HG02885 (cell line): ENCODE data around the gene SEC11A.

ENCODE experiments used
- ATAC-seq: cut with Tn5 transposase; IDR thresholded peaks from one replicate; pipeline ENCODE4 v1.9.1; 2021; ENCODE audit warnings: mild to moderate bottlenecking; ENCODE audit not compliant: unreplicated experiment, poor library complexity

The SEC11A gene

GRCh38 chr15:84740691-84741090 lies 24.8 kb upstream of the SEC11A start:
- no peak for ATAC-seq

DNA sequence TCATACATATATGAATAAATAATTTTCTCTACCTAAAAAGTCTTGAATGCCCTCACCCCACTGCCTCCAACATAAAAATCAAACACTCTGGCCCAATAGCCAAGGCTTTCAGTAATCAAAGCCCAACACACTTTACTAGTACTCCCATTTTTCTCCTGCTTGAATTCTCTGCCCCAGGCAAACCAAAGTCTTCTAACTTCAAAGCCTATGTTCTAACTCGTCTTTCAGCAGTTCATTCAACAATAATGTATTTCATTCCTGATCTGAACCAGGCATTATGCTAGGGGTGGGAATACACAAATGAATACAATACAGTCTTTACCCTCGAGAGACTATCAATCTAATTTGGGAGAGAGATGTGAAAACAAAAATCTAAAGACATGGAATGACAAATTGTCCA lies 21.1 kb upstream of the SEC11A start:
- ATAC-seq, result no peak

- ATAC-seq, result peak; percentile 63
Measured at GRCh38 chr15:84736375-84736774, 20.4 kb upstream of the SEC11A start.

DNA sequence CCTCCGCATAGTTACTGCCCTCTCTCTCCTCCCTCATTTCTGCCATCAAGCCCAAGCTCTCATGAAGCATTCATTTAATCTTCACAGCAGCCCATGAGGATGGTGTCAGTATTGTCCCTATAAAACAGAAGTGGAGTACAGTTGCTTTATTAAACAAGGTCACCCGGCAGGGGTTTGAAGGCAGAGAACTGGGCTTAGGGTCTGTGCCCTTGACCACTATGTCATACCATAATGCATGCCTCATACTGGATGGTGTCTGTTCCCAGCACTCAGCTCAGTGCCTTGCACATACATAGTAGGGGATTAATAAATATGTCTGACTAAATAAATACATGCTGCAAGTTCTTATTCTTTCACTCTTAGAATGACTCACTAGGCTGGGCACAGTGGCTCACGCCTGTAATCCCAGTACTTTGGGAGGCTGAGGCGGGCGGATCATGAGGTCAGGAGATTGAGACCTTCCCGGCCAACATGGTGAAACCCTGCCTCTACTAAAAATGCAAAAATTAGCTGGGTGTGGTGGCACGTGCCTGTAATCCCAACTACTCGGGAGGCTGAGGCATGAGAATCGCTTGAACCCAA lies 19.6 kb upstream of the SEC11A start:
- ATAC-seq, result peak; percentile 35

GRCh38 chr15:84734794-84735479 lies 19.0 kb upstream of the SEC11A start:
- ATAC-seq, result peak; percentile 75

GRCh38 chr15:84731774-84732173 lies 15.8 kb upstream of the SEC11A start:
- no peak for ATAC-seq

DNA sequence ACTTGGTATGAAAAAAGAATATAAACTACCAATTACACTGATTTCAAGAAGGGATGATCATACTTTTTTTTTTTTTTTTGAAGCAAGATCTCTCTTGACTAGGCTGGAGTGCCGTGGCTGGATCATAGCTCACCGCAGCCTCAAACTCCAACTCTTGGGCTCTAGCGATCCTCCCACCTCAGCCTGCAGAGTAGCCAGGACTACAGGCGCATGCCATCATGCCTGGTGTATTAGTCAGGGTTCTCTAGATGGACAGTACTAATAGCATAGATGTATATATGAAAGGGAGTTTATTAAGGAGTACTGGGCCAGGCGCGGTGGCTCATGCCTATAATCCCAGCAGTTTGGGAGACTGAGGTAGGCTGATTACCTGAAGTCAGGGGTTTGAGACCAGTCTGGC lies 11.5 kb upstream of the SEC11A start:
- ATAC-seq, result no peak

- ATAC-seq, result peak; percentile 39
Measured at GRCh38 chr15:84725001-84725491, 9.1 kb upstream of the SEC11A start.

DNA sequence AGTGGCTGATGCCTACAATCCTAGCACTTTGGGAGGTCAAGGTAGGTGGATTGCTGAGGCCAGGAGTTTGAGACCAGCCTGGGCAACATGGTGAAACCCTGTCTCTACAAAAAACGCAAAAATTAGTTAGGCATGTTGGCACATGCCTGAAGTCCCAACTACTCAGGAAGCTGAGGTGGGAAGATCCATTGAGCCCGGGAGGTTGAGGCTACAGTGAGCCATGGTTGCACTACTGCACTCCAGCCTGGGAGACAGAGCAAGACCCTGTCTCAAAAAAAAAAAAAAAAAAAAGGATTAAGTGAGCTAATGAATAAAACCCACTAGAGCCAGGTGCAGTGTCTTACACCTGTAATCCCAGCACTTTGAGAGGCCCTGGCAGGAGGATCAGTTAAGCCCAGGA lies 6.7 kb upstream of the SEC11A start:
- ATAC-seq, result no peak

GRCh38 chr15:84721371-84721770 lies 5.4 kb upstream of the SEC11A start:
- ATAC-seq, result no peak

DNA sequence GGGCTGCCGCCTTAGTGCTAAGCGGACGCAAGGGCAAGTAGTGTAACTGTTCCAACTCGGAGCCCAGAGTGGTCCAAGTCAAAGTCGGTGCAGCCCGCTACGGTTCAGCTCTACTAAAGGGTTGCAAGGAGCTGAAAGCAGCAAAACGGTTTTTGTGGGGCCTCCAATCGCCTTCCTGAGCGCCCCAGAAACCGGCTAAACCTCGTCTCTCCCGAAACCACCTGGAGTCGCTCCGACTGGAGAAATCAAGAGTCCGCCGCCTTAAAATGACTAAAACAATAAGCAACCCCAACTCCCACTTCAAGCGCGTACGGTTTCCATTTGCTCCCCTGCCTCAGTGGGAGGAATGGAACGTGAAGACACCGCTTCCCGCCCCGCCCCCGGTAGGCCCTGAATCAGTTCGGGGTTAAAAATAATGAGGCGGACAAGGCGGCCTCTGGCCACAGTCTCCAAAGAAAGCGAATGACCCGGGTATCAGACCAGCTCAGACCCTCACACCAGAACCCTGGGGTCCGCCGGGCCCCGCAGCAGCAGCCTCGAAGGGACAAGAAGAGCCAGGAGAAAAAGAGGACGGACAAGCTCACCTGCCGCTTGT lies 401 bp downstream of the SEC11A start:
- peak; percentile 1 for ATAC-seq

- no peak for ATAC-seq
Measured at GRCh38 chr15:84714821-84715220, 1.1 kb downstream of the SEC11A start.

- ATAC-seq, result no peak
Measured at GRCh38 chr15:84714372-84714771, 1.6 kb downstream of the SEC11A start.

- ATAC-seq, result no peak
Measured at GRCh38 chr15:84703808-84704207, 12.1 kb downstream of the SEC11A start.

DNA sequence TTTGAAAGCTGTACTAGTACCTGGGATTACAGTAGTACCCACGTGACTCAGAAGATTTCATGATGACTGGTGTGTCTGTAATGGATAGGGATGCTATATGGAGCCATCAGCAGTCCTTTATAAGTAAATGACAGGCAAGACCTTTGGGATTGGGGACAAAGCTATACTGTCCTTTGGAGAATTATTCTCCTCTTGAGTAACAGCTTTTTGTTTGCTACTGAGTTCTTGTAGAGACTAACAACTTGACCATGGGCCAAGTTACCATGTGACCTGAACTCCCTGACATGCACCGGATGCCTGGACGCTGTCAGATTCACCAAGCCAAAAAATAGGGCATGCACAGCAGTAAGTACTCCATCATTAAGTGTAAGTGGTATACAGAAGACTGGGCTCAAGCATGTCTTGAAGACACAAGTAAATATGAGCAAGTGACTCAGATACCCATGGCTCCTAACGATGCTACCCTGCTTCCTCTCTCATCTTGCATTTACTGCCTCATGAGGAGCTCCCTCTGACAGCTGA lies 12.9 kb downstream of the SEC11A start:
- ATAC-seq, result no peak

DNA sequence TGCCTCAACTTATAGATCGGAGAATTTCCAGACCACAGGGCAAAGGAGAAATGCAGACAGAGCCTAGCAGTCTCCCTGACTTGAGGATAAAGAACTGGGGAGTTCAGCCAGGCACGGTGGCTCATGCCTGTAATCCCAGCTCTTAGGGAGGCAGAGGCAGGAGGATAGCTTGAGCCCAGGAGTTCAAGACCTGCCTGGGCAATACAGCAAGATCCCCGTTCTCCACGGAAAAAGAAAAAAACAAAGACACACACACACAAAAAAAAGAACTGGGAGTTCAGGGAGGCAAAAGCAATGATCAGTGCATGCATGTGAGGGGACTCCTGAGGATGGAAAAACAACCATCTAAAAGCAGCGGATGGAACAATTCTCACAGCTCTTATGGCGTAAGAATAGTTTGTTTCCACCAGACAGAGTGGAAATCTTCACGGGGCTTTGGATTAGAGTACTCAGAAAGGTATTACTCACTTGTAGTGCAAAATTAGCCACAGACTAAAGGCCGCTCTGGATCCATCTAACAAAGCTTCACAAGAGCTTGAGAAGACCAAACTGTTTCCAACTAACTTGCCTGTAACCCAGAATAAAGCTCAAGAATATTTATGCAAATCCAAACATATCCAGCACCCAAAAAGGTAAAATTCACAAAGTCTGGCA lies 16.3 kb downstream of the SEC11A start:
- no peak for ATAC-seq

DNA sequence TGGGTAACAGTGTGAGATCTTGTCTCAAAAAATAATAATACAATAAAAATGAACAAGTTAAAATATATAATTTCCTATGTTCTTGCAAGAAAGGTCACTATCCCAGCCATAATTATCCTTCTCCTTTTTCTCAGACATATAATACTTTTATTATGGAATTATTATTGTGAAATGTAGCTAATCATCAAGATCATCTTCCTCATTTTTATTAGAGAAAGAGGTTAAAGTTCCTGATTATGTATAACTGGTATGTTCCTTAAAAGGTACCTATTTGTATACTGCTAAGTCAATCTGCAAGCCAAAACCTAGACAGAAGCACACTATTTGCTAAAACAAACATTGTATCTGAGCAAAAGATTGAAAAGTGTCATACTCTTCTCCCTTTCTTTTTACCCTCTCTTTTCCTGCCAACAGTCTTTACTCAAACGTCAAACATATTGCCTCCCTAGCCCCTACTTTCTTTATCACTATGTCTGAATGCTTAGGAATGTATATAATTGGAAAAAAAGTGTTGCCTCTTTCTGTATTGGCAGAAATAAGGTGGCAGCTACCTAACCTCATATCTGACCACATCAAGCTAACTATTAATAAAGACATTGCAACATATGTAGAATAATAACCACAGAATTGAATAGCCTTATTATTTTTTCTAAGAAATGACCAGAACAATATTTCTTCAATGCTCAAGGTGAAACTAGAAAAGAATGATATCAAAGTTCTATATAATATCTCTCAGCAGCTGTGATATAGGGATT lies 18.5 kb downstream of the SEC11A start:
- ATAC-seq, result no peak

GRCh38 chr15:84696757-84697156 lies 19.2 kb downstream of the SEC11A start:
- ATAC-seq, result no peak

DNA sequence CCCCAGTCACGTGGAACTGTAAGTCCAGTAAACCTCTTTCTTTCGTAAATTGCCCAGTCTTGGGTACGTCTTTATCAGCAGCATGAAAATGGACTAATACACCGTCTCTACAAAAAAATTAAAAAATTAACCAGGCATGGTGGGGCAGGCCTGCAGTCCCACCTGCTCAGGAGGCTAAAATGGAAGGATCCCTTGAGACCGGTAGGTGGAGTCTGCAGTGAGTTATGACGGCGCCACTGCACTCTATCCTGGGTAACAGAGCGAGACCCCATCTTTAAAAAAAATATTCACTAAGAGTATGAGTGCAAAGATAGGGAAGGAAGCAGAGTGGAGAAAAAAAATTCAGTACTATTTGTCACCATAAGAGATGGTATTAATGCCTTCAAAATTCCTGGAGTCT lies 25.6 kb downstream of the SEC11A start:
- ATAC-seq, result no peak

GRCh38 chr15:84689858-84690257 lies 26.1 kb downstream of the SEC11A start:
- no peak for ATAC-seq
